Stimulated activated CD8-positive, alpha-beta memory T cell treated with anti-CD3 and anti-CD28 coated beads, Interleukin-15, amount 100 ng/mL, for 1 hour (primary cell): ENCODE measurements around the gene MATR3.

ENCODE experiments used
- DNase-seq: peaks from one replicate; pipeline ENCODE4 v3.0.0-alpha.2; 2020; ENCODE audit warnings: low read depth

The MATR3 gene

DNA sequence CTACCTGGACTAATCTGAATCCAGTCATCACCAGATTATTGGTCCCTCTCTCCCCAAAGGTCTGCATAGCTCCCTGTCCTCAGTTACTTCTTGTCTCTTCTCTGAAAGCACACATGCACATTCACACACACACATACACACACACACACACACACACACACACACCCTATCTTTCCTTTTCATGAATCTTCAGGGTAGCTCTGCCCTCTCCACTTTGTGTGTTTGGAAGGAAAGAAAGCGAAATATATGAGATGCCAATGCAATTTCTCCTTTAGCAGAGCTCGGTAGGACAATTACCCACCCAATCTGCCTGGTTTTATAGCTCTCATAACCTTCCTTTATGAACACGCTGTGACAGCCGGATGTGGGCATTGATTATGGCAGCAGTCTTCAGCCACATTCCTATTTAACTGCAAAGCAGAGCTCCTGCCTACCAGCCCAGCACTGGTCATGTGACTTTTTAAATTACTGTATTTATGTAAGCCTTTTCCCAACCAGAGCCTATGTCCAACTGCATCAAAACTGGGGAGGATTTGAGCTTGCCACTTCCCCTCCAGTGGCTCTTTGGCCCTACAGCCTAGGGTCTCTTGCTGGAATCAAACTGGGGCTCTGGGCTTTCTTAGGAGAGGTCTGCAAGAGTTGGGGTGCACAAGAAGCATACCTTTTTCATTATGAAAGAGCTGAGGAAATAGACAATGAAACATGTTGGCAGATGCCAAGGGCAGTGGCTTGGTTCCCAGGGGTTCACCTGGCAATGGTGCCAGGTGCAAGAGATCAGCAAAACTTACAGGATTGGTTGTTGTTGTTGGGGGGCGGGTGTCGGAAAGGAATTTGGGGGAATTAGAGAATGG lies 20.8 kb upstream of the MATR3 start:
- DNase-seq, result no peak

DNA sequence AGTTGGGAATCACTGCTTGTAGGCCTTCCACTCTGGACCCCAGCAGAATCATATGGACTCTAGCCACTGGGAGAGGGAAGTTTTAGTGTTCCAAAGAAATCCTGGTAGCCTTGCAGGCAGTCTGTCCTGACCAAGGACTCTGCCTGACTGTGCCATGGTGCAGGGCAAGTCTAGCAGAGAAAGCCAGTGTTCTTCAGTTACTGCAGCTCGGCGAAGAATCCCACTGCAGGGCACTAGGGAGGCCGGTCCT lies 20.3 kb upstream of the MATR3 start:
- DNase-seq, result no peak

DNA sequence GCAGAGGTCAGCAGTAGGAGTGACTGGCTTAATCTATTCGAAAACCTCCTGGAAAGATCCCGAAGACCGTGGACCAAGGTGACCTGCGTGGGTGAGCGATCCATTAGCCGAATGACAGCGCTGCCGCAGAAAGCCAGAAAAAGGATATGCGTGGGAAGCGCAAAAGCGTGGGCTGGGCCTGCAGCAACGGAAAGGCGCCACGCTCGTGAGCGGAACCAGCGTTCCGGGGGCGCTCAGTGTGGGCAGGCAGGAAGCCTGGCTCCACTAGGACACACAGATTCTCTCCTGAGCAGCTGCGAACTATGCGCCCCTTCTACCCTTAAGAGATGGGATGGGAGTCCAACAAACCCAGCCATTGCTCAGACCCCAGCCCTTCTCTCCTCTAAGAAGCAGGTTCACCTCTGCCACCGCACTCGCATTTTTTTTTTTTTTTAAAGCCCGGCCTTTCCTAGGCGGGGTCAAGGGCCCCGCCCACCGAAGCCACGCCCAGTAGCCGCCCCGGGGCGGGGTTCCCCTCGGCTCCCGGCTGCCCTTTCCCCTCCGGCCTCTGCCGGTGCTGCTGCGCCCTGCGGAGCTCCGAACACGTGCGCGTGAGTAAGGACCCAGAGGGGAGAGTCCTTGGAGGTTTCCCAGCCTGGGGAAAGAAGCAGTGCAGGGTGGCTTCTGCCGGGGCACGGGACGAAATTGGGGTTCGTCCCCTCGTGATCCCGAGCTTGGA lies 19.8 kb upstream of the MATR3 start:
- DNase-seq, result peak; percentile 66

GRCh38 chr5:139275536-139275935 lies 18.0 kb upstream of the MATR3 start:
- DNase-seq, result no peak

- no peak for DNase-seq
Measured at GRCh38 chr5:139275956-139276355, 17.6 kb upstream of the MATR3 start.

DNA sequence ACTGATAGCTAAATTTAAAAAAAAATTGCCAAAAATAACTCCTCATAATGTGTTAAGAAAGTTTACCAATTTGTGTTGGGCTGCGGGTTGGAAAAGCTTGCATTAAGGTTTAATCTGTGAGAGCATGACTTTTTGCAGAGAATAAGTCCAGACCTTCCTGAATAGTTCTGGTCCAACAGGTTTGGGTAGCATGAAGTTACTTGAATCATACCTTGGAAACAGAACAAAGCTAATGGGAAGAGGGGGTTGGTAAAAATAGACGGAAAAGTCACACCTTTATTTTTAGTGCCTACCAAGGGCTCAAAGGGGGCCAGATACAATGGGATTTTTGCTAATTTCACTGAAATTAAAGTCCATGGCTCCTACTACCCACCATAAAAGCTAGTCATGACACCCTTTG lies 17.1 kb upstream of the MATR3 start:
- no peak for DNase-seq

GRCh38 chr5:139277171-139277570 lies 16.4 kb upstream of the MATR3 start:
- no peak for DNase-seq

DNA sequence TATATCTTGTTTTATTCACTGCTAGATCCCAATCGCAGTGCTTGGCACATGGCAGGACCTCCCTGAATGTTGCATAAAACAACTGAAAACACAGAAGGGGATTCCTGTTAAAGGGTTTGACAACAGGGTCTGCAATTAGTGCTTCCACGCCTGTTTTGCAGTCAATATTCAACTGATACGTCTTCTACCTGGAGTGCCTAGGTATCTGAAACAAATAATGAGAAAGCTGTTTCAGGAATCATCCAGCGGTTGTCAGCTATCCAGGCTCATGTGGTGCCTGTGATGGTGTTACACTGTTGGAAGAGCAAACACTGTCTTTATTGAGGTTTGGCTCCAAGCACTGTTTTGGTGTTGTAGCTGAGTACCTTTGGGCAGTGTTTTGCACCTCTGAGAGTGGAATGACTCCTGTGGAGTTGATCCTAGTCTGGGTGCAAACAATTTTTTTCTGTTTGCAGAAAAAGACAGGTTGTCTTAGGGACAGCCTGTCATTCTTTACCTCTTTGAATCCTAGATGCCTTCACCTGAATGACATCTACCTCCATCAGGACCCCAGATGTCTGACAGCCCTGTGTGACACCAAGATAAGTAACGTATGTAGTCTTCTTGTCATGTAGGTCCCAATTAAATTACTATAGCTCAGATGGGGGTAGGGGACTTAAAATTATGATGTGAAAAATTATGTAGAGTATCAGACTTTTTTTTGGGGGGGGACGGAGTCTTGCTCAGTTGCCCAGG lies 14.8 kb upstream of the MATR3 start:
- no peak for DNase-seq

- no peak for DNase-seq
Measured at GRCh38 chr5:139282197-139282557, 11.4 kb upstream of the MATR3 start.

GRCh38 chr5:139283252-139284166 lies 10.0 kb upstream of the MATR3 start:
- DNase-seq, result no peak

DNA sequence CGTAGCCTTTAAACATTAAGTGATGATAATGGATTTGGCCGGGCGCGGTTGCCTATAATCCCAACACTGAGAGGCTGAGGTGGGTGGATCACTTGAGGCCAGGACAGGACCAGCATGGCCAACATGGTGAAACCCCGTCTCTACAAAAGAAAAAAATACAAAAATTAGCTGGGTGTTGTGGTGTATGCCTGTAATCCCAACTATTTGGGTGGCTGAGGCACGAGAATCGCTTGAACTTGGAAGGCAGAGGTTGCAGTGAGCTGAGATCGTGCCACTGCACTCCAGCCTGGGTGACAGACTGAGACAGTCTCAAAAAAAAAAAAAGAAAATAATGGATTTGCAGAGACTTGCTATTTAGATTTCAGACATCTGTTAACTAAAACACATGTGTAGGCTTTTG lies 9.2 kb upstream of the MATR3 start:
- DNase-seq, result no peak

DNA sequence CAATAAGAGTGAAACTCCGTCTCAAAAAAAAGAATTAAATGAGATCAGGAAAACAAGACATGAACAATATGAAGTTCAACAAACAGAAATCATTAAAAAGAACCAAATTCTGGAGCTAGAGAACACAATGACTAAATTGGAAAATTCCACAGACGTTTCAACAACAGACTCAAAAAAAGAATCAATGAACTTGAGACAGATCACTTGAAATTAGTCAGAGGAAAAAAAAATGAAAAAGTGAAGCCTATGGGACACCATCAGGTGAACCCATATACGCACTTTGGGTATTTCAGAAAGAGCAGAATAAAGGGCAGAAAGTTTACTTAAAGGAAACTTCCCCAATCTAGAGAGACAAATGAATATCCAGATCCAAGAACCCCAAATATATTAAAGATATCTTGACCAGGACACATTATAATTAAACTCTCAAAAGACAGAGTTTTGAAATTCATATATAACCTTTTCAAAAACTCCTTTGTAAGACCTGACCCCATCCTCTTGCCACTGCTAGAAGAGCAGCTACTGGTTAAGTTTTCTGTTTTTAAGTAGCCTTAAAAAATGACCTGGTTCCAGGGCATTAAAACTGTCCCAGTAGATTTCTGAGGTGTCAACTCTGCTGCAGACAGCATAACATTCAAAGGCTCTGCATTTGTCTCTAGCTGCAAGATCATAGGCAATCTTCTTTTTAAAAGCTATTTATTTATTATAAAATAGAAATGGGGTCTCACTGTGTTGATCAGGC lies 7.7 kb upstream of the MATR3 start:
- DNase-seq, result no peak

DNA sequence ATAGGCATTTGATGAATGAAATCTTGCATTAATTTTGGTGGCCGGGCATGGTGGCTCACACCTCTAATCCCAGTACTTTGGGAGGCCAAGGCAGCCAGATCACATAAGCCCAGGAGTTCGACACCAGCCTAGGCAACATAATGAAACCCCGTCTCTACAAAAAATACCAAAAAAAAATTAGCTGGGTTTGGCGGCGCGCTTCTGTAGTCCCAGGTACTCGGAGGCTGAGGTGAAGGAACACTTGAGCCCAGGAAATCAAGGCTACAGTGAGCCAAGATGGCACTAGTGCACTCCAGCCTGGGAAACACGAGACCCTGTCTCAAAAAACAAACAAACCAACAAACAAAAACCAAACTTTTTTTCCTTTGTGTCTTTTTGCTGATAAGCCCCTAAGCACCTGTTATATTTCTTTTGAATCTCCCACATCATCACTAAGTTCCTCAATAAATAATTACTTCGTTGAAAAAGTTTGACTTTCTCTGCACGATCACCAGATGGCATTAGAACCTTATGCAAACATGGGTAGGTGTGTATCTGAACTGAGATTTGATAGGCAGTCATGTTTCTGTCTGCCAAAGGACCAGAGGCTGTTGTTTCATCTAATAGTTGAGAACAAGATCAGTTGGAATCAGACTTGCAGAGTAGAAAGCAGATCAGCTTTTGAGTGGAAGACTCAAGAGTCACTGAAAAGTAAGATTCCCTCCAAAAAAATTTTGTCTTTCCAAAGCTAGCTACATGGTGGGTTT lies 5.5 kb upstream of the MATR3 start:
- DNase-seq, result no peak

DNA sequence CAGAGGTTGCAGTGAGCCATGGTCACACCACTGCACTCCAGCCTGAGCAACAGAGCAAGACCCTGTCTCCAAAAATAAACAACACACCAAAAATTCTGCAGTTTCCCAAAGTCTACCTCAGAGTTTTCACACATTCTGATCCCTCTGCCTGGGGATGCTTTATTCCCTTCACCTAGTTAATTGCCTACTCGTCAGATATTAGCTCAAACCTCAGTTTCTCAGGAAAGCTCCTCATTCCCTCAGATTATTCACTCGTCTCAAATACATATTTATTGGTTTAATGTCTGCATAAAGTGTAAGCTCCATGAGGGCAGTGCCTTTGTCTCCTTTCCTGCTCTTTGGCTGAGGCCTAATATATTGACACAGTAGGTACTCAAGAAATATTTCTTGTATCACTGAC lies 2.5 kb upstream of the MATR3 start:
- DNase-seq, result no peak

GRCh38 chr5:139293202-139293506 lies 386 bp upstream of the MATR3 start:
- DNase-seq, result no peak

GRCh38 chr5:139294374-139295165 lies 1.0 kb downstream of the MATR3 start:
- DNase-seq, result peak; percentile 35

DNA sequence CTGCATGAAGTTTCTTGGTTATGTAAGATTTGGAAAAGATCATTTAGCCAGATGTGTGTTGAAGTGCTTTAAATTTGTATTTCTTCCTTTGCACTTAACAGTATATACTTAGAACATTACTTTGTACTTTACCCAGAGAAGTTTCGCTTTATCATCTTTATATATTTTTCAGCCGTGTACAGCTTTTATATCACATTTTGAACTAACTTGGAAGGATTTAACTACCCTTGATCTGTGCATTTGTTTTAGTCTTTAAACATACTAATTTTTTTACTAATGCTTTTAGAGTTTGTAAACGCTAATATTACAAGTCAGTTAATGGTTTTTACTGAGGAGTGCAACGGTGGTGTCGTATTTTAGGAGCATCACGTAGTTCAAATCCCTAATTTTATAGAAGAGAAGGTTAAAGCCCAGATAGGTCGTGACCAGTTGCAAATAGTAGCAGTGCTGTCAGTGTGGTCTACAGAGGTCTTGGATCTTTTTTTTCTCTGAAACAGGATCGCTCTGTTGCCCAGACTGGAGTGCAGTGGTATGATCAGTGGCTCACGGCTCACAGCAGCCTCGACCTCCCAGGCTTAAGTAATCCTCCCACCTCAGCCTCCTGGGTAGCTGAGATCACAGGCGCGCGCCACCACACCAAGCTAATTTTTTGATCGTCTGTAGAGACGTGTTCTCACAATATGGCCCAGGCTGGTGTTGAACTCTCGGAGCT lies 2.0 kb downstream of the MATR3 start:
- DNase-seq, result no peak

GRCh38 chr5:139296198-139296597 lies 2.7 kb downstream of the MATR3 start:
- no peak for DNase-seq

DNA sequence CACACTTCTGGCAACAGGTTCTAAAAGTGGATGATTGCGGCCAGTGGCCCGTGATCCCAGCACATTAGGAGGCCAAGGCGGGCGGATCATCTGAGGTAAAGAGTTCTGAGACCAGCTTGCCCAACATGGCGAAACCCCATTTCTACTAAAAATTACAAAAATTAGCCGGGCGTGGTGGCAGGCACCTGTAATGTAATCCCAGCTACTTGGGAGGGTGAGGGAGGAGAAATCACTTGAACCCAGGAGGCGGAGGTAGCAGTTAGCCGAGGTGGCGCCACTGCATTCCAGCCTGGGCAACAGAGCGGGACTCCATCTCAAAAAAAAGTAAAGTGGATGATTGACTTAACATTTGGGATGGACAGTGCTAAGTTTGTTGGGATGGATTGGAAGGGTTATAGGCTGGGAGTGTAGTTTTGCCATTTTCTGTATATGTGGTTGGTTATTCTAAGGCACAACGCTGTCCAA lies 3.4 kb downstream of the MATR3 start:
- DNase-seq, result no peak
